HEK293 (cell line): ENCODE results near the gene DNAH9.

Experiments
- CTCF ChIA-PET: fragments of 350-600 bp; formaldehyde crosslinking; extraction: SDS; loops from one replicate; lab custom pipeline; 2021; ENCODE audit warnings: antibody characterized with exemption; lab: Yijun Ruan, JAX
- POLR2A ChIA-PET: fragments of 300-600 bp; formaldehyde crosslinking; extraction: SDS; loops from one replicate; lab custom pipeline; 2020; ENCODE audit warnings: antibody characterized with exemption, inconsistent platforms; lab: Yijun Ruan, JAX
- H3K27ac ChIP-seq: fragments of 200-500 bp; sonication (Bioruptor generic); 2 replicates; pipeline ENCODE4 v1.5.1; 2014; ENCODE audit warnings: low read depth, low read length, control low read depth, inconsistent platforms; ENCODE audit errors: extremely low read depth
- H3K36me3 ChIP-seq, 2 experiments: fragments of 200-500 bp in 1 of 2; sonication (Bioruptor generic) in 1 of 2; 1 replicate in 1 of 2; 2 replicates in 1 of 2; pipeline ENCODE4 v1.5.1; 2014 to 2017; ENCODE audit warnings: inconsistent platforms in 2 of 2, low read length in 2 of 2; ENCODE audit not compliant: control insufficient read depth in 2 of 2, insufficient read depth in 1 of 2
- H3K4me1 ChIP-seq: fragments of 200-500 bp; sonication (Bioruptor generic); 2 replicates; pipeline ENCODE4 v1.5.1; 2014; ENCODE audit warnings: mild to moderate bottlenecking, low read length, inconsistent platforms; ENCODE audit not compliant: control insufficient read depth, insufficient read depth
- H3K4me3 ChIP-seq: 2 replicates; pipeline ENCODE4 v1.5.1; 2011; ENCODE audit warnings: low read depth, mild to moderate bottlenecking, control low read depth, low read length, moderate library complexity
- H3K9me3 ChIP-seq: fragments of 200-500 bp; sonication (Bioruptor generic); 2 replicates; pipeline ENCODE4 v1.5.1; 2014; ENCODE audit warnings: low read depth, low read length, inconsistent platforms; ENCODE audit not compliant: control insufficient read depth, insufficient read depth
- BCL6B ChIP-seq: fragments of 450-650 bp; formaldehyde crosslinking; IDR thresholded peaks from 2 replicates; pipeline ENCODE4 v1.5.1; 2017; ENCODE audit warnings: missing biosample characterization, missing genetic modification characterization
- CTCF ChIP-seq: fragments of 450-650 bp; formaldehyde crosslinking; IDR thresholded peaks from 2 replicates; pipeline ENCODE4 v1.5.1; 2016; ENCODE audit warnings: missing biosample characterization, missing genetic modification characterization
- GLI2 ChIP-seq: fragments of 450-650 bp; formaldehyde crosslinking; IDR thresholded peaks from 2 replicates; pipeline ENCODE4; 2017; ENCODE audit warnings: missing biosample characterization, missing genetic modification characterization, low read depth, borderline replicate concordance
- KLF8 ChIP-seq: fragments of 450-650 bp; formaldehyde crosslinking; IDR thresholded peaks from 2 replicates; pipeline ENCODE4 v1.5.1; 2016; ENCODE audit warnings: missing biosample characterization, missing genetic modification characterization
- PRDM2 ChIP-seq: fragments of 450-650 bp; formaldehyde crosslinking; IDR thresholded peaks from 2 replicates; pipeline ENCODE4 v1.5.1; 2016; ENCODE audit warnings: missing biosample characterization, missing genetic modification characterization, borderline replicate concordance
- TSHZ1 ChIP-seq: fragments of 450-650 bp; formaldehyde crosslinking; IDR thresholded peaks from 2 replicates; pipeline ENCODE4 v1.5.1; 2016; ENCODE audit warnings: missing biosample characterization, missing genetic modification characterization, borderline replicate concordance
- ZBTB1 ChIP-seq: fragments of 450-650 bp; formaldehyde crosslinking; IDR thresholded peaks from 2 replicates; pipeline ENCODE4 v1.5.1; 2016; ENCODE audit warnings: missing biosample characterization, missing genetic modification characterization
- ZNF132 ChIP-seq: fragments of 450-650 bp; formaldehyde crosslinking; IDR thresholded peaks from 2 replicates; pipeline ENCODE4 v1.5.1; 2017; ENCODE audit warnings: missing biosample characterization, missing genetic modification characterization, borderline replicate concordance
- ZNF157 ChIP-seq: fragments of 450-650 bp; formaldehyde crosslinking; IDR thresholded peaks from 2 replicates; pipeline ENCODE4 v1.5.1; 2016; ENCODE audit warnings: missing biosample characterization, missing genetic modification characterization
- ZNF2 ChIP-seq: fragments of 450-650 bp; formaldehyde crosslinking; IDR thresholded peaks from 2 replicates; pipeline ENCODE4 v1.5.1; 2016; ENCODE audit warnings: missing biosample characterization, missing genetic modification characterization
- ZNF26 ChIP-seq: fragments of 450-650 bp; formaldehyde crosslinking; IDR thresholded peaks from 2 replicates; pipeline ENCODE4 v1.5.1; 2016; ENCODE audit warnings: missing biosample characterization, missing genetic modification characterization
- ZNF302 ChIP-seq: fragments of 450-650 bp; formaldehyde crosslinking; IDR thresholded peaks from 2 replicates; pipeline ENCODE4 v1.5.1; 2016; ENCODE audit warnings: missing biosample characterization, missing genetic modification characterization, low read depth
- ZNF311 ChIP-seq: fragments of 450-650 bp; formaldehyde crosslinking; IDR thresholded peaks from 2 replicates; pipeline ENCODE4 v1.5.1; 2017; ENCODE audit warnings: missing biosample characterization, missing genetic modification characterization, borderline replicate concordance
- ZNF341 ChIP-seq: fragments of 450-650 bp; formaldehyde crosslinking; IDR thresholded peaks from 2 replicates; pipeline ENCODE4; 2016; ENCODE audit warnings: low read depth, missing biosample characterization, missing genetic modification characterization
- ZNF416 ChIP-seq: fragments of 450-650 bp; formaldehyde crosslinking; IDR thresholded peaks from 2 replicates; pipeline ENCODE4 v1.5.1; 2016; ENCODE audit warnings: missing biosample characterization, missing genetic modification characterization
- ZNF555 ChIP-seq: fragments of 450-650 bp; formaldehyde crosslinking; conservative IDR thresholded peaks from 2 replicates; pipeline ENCODE4 v1.5.1; 2017; ENCODE audit warnings: missing biosample characterization, mild to moderate bottlenecking, missing genetic modification characterization, inconsistent platforms
- ZNF624 ChIP-seq: fragments of 450-650 bp; formaldehyde crosslinking; IDR thresholded peaks from 2 replicates; pipeline ENCODE4 v1.5.1; 2017; ENCODE audit warnings: missing biosample characterization, missing genetic modification characterization
- ZNF830 ChIP-seq: fragments of 450-650 bp; IDR thresholded peaks from 2 replicates; pipeline ENCODE4 v1.5.0; 2018; ENCODE audit warnings: missing biosample characterization, missing genetic modification characterization, low read depth, mild to moderate bottlenecking, moderate library complexity
- ZSCAN23 ChIP-seq: fragments of 450-650 bp; formaldehyde crosslinking; IDR thresholded peaks from 2 replicates; pipeline ENCODE4 v1.5.1; 2016; ENCODE audit warnings: missing biosample characterization, missing genetic modification characterization

The DNAH9 gene

GRCh38 chr17:11701911-11702310 is 103.6 kb downstream of the DNAH9 start (continued):
- TF ChIP-seq TSHZ1 (tag by site-specific recombination) (no peak), ZNF416 (tag by site-specific recombination) (no peak), ZNF132 (tag by site-specific recombination) (no peak), ZSCAN23 (tag by site-specific recombination) (no peak), BCL6B (no peak), ZNF157 (no peak), ZNF302 (no peak)

- no peak overlapping the region for H3K4me3 ChIP-seq
- H3K36me3 ChIP-seq = no peaks in the 10 kb centered on the region
- ChIA-PET CTCF (interaction anchor here (1.0 kb wide), 1 partner anchor 828 kb away, joined by 3 read pairs; no protein-coding TSS in a partner anchor), POLR2A (no interaction called here)
- H3K27ac ChIP-seq = no peak overlapping the region
- H3K4me1 ChIP-seq = no peaks in the 10 kb centered on the region
- no peaks in the 10 kb centered on the region for H3K9me3 ChIP-seq
- TF ChIP-seq ZNF341 (tag by site-specific recombination) (no peak), ZNF26 (tag by site-specific recombination) (no peak), GLI2 (no peak), TSHZ1 (tag by site-specific recombination) (no peak), ZNF624 (tag by site-specific recombination) (no peak), CTCF (tag by site-specific recombination) (no peak), ZNF2 (tag by site-specific recombination) (no peak), KLF8 (tag by site-specific recombination) (no peak), PRDM2 (no peak), ZNF555 (no peak), ZBTB1 (no peak), ZNF830 (tag by site-specific recombination) (no peak), ZNF311 (tag by site-specific recombination) (no peak)
These were observed 105.8 kb downstream of the DNAH9 start for GRCh38 chr17:11704041-11704440.
